ENCODE results near the gene CDRT4.

The CDRT4 gene

DNA sequence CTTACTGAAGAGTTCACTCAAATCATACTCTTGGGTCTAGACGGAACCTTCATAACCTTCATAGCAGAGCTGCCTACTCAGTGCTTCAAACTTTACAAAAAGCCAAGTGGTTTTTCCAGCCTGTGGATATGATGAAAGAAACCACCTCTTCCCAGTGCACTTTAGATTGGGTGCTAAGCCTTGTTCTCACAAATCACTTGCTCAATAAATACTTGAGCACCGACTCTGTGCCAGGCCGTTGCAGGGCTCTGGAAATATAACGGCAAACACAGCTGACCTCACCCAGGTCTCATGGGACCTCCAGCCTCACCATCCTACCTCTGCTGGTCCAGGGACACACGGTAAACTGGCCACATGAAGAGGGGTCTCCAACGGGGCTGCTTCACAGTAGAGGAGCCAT, 35.7 kb downstream of the CDRT4 start:
- DNase-seq (ENCODE audit: low read depth in 2 of 2): no peak

DNA sequence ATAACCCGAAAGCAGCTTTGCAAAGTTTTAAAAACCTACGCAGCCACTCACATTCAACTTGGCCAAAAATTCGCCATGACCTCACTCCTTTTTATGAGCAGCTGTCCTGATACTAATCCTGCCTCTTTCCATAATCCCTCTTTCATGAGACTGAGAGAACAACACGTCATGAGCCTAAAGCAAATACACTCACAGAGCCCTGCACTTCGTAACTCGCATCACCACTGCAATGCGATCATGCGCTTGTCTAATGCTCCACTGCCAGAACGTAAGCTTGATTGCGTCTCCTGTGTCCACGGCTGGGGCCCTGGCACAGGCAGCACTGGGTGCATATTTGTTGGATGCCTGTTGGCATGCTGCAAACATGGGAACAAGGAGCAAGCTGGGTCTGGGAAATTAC, 36.2 kb downstream of the CDRT4 start:
- DNase-seq (ENCODE audit: low read depth in 2 of 2): no peak

DNA sequence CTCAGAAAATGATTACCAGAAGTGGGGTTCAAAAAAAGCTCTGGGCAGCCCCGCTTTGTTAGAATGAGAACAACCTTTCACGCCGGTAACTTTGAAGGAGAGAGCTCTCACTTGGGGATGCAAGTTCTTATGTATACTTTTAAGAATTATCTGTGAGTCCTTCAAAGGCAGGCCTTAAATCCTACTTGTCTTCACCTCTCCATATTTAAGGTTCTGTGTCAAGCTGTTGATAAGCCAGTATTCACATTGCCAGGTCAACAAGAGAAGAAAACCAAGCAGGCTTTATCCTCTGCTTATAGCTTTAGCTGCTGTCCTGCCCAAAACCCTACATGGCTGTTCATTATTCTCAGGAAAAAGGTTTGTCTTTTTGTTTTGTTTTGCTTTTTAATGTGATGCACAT, 42.9 kb downstream of the CDRT4 start:
- DNase-seq (ENCODE audit: low read depth in 2 of 2): no peak

DNA sequence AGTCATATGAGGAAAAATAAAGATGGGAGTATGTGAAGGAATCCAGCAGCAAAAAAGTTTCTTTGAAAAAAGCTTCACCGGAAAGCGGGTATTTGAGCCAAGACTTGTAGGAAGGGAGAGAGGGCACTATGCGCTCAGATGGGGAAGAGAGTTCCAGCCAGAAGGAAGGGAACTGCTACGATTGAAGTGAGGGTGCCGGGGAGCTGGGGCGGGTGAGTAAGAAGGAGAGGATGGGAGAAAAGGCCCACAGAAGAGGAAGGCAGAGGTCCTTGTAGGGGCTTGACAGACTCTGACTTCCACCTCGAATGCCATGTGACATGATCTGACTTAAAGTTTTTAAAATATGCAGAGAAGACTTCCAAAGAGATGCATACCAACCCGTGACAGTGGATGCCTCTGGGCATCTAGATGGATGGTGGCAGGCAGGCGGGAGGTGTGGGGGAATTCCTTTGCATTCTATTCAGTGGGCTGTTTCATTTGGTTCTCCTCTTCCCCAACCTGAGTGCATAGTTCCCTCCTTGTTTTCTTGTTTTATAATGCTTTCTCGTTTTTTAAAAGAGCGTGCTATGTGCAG, 44.9 kb downstream of the CDRT4 start:
- no peak for DNase-seq (ENCODE audit: low read depth in 2 of 2)

DNA sequence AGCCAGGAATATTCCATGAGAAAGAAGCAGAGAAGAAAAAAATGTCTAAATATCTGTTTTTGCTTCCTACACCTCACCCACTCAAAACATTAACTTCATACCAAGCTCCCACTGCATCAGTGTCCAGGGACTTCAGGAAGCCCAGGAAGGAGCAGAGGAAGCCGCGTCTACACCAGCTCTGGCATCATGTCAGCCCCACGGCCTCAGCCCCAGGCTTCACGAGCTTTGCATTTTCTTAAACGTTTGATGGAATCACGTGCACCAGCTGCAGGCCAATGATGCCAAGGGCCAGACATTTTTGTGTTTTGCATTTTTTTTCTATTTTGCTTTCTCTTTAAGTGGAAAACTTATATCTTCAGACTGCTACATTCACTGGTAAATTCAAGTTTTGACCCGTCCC, 48.6 kb downstream of the CDRT4 start:
- no peak for DNase-seq (ENCODE audit: low read depth in 2 of 2)

DNA sequence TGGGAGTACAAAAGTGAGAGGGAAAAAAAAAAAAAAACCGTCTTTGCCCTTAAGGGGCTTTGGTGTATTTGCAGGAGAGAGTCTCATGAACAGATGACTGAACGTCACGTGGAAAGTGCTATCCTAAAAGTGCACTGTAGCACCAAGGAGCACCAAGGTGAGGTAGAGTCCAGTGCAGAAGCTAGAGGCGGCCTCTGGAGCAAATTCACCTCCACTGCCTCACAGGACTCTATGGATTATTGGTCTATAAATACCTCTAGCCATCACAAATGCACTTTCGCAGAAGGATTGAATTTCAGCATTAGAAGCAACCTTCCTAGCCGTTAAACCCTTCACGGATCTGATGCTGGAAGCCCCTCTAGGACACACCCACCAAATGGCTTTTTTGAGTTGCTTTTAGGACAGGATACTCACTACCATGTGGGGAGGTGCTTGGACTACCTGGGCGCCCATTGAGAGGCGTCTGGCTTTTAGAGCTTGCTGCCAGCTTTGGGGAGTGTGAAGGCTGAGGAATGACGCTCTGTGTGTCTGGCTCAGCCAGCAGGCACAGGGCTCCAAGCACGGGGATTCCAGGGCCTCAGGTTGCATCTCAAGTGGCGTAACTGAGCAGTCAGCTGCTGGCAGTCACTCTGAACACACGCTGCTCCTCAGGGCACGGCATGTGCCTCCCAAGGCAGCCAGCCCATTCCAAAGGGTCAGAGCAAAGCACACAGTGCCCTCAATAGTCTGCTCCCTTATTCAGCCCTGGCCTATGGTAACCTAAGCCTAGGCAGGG, 52.7 kb downstream of the CDRT4 start:
- DNase-seq (ENCODE audit: low read depth in 2 of 2): no peak

DNA sequence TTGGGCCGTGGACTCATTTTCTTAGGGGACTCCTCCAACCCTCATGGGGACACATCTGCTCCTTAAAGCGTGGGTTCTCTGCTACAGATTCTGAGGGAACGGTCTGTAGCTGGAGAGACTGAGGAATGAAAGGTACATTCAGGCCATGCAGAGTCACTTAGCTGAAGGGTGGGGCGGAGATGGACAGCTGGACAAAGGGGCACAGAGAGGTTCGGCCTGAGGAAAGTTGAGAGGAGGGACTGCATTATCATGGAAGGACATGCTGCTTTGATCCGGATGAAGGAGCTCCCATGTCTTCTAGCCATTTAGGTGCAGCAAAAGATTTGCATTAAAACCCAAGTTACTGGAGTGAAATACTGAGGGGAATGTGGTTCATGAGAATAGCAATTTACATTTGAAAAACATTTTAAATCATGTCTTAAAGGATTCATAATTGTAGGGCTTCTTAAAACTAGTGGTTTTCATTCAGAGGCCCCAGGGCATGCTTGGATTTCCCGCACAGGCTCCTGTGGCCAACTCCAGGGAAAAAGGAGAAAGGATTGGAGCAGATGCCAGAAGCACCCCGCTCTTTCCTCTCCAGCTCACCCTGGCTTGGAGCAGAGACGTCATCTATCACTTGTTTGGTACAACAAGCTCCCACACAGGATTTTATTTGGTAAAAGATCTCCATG, 54.2 kb downstream of the CDRT4 start:
- no peak for DNase-seq (ENCODE audit: low read depth in 2 of 2)

DNA sequence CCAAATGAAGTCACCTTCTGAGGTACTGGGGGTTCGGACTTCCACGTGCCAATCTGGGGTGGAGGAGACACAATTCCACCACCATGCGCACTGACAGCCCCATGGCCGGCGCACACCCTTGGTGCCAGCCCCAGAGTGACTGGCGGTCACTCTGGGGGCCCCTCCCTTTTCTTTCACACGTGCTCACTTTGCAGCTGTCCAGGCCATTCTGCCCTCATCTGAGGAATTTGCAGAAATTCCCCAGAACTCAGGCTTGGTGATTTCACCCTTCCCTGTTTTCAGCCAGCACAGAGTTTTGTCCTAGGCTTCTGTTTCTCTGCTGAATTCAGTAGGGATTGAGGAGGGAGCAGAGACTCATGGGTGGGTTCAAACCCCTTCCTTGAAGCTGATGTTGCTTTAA, 54.8 kb downstream of the CDRT4 start:
- DNase-seq (ENCODE audit: low read depth in 2 of 2): no peak

DNA sequence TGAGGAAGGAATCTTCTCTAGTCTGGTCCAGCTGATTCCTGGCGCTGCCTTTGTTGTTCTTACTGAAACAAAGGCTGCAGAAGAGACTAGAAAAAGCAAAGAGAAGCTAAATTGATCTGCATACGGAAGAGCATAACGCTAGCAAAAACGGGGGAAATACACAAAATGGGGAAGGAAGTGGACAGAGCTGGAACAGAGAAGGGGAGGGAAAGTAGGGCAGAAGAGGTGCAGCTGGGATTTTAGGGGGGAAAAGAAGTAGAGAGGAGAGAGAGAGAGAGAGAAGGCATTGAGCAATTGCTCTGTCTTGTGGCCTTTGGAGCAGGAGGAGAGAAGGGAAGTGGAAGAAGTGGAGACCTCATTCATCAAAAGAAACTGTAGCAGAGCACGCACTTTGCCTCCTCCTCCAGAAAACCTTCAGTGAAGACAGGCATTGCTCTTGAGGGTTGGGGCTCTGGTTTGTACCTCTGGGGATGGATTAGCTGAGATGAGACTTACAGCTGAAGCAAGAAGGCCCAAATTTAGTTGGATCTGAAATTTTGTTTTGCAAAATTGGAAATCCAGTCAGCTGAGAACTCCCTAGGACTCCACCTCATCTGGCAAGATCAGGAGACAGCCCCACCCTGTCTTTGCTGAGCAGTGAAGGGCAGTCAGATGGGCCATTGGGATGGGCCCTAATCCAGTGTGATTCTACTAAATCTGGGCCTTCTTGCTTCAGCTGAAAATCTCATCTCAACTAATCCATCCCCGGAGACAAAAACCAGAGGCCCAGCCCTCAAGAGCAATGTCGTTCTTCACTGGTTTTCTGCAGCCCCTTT, 55.8 kb downstream of the CDRT4 start:
- DNase-seq (ENCODE audit: low read depth in 2 of 2): no peak

DNA sequence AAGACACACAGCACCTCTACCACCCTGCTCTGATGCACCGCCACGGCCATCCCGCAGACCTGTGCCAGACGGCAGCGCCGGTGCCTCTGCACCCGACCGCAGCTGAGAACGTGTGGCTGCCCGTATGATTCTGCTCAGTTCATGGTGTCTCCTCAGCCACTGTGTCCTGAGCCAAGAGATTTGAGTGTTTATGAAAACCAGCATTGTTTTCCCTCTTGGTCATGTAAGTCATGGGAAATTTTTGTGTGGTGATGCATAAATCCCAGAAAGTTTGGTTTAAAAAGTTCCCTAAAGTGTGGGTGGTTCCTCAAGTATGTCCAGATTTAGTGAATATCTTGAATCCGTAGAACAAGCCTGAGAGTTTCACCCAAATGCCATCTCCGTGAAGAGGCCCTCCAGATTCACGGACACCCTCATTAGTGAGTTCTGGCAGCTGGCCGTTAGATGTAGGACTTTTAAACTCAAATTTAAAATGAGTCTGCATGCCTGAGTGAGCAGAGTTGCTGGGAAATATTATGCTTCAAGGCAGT, 57.6 kb downstream of the CDRT4 start:
- DNase-seq (ENCODE audit: low read depth in 2 of 2): no peak

DNA sequence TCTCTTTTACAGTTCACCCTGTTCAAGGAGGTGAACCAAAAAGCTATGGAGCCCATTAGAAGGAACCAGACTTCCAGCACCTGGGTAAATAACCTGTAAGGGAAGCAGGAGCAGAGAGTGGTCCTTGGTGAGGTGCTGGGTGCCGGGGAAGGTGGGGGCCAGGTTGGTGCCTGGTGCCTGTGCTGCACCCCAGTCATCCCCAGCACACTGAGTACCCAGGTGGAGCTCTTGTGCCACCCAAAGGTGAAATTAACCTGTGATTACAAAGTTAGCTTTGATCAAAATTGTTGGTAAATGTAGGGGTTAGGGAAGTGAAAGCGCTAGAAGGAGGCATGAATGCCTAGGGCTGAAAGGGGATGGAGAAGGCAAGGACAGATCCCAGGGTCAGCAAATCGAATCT, 58.6 kb downstream of the CDRT4 start:
- DNase-seq (ENCODE audit: low read depth in 2 of 2): no peak

DNA sequence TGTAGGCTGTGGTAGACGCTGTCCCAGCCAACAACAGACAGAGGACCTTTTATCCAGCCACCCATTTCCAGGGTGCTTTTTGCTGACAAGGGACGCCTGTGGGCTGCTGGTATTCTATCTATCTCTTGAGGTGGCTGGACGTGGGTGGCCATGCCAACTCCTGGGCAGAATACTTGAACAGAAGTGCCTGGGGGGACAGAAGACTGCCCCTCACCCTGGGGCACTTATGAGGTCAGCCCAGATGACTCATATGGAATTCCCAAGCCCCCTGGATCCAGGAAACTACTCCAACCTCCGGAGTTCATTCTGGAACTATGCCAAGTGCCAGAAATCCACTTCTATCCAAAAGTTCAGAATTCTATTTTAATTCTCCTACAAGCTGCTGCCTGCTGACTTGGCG, 61.3 kb downstream of the CDRT4 start:
- DNase-seq (ENCODE audit: low read depth in 2 of 2): no peak

DNA sequence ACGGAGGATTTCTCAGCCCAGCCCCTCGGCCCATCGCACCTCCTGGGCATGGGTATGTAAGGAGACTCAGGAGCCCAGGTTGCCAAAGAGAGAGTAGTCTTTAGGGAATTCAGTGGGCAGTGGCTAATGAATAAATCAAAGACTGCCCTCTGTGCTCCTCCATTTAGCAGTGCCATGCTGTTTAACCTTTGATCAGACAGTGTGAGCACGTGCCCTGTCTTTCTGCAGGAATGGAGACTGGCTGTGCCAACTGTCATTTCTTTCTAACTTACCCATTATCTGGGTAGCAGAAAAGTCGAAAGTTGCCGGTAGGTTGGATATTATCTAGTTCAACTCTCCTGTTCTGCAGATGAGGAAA, 62.4 kb downstream of the CDRT4 start:
- DNase-seq (ENCODE audit: low read depth in 2 of 2): no peak

DNA sequence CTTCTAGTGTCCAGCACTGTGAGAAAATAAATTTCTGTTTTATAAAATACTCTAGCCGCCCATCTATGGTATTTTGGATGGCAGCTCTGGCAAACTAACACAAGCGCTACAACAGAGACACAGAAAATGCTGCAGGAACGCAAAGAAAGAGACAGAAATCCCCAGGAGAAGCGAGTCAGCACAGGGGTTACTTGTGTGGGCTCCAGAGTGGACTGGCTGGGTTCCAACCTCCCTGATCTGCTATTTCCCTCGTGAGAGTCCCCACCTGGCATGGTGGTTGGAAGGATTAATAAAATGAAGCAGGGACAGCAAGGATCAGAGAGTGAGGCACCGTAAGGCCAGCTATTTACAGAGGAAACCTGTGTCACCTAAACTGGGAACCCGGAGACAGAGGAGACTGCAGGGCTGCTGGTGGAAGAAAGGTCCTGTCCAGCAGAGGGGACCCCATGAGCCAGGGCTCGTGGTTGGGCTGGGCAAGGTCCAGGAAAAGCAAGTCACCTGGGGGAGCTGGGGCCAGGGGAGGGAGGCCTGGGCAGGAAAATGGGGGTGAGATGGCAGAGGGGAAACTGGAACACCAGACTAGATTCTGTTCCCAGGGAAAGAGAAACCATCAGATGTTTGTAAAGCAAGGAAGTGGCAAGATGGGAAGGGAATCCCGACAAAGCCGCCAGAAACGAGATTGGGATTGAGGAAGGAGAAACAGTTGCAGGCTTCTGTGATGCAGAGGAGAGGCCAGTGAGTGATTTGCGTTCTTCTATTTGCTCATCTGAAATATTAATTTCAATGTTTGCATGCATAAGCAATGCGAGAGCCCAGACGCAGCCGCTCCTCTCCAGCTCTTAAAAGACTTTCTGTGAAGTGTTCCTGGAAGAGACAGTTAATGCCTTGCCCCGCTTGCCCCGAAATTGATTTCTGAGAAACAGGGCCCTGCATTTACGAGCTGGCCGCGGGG, 63.0 kb downstream of the CDRT4 start:
- no peak for DNase-seq (ENCODE audit: low read depth in 2 of 2)

DNA sequence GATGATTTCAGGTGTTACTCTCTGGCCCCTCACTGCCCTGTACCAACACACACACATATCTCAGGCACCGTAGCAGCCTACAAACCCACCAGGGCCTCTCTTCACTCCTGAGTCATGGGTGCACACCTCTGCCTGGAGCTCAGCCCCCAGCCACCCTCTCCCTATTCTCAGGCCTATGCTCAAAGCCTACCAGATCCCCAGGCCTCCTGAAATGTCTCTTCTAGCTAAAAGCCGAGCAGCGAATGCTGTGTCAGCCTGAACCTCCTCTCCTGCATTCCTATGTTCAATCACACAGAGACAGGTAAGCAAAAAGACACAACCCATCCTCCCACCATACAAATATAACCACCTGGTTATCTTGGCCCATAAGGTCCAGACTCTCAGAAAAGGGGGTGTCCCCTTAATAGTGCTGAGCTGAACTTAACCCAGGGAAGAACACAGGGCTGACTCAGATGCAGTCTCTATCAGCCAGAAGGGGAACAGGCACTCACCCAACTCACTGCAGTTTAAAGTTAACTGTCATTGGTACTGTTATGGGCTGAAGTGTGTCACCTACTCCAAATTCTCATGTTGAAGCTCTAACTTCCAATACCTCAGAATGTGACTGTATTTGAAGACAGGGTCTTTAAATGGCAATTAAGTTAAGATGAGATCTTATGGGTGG, 64.0 kb downstream of the CDRT4 start:
- DNase-seq (ENCODE audit: low read depth in 2 of 2): no peak

DNA sequence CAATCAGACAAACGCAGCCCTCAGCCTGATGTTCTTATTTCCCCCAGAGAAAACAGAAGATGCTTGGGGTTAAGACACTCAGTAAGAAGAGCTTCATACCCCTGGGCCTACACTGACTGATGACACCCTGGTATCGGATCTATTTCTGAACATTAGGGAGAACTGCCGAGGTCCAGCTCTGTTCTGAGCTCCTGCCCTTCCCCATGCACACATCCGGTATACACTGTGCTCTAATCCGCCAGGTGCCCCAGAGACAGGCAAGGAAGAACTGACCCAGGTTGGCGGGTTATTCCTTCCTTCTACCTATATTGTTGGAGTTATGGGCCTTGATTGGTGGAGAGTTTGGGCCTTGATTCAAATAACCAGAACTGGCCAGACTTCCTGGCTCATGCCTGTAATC, 68.0 kb downstream of the CDRT4 start:
- DNase-seq (ENCODE audit: low read depth in 2 of 2): no peak

DNA sequence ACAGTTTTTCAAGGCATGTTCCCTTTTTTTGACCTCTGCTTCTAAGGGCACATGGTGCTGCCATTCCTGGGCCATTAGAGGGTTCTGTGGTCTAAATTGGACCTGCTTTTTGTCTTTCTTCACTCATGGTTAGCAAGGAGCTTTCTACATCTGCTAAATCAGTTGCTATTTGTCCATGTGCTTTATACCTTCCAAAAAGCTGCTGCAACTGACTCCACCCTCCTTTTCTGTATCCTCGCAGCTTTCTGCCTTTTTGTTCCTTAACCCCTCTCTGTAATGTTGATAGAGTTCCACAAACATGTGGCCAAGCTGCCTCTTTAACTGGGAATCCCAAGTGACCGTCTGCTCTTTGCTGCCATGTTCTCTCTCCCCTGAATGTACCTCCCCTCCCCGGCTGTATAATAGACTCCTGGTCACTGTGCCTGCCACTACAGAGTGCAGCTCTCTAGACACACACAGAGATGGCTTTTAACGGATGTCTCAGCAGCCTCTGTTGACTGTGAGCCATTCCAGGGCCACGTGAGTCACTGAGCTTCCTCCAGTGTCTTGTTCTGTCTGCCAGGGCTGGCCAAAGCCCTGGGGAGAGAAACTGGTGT, 68.6 kb downstream of the CDRT4 start:
- no peak for DNase-seq (ENCODE audit: low read depth in 2 of 2)

DNA sequence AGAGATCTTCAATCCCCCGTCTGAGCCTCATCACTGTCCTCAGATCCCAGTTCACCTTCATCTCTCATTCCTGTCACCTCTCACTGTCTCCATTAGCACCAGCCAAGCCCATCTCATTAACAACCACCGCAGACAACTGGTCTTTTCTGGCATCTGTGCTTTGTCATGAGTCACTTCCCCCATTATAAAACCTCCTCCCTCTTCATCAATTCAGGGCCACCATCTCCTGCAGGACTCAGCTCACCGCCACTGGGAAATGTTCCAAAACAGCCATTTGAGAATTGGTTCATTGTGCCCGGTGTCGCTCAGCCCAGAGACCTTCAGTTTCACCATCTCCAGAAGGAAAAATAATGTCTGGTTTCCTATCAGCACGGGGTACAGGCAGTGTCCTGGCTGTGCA, 69.1 kb downstream of the CDRT4 start:
- DNase-seq (ENCODE audit: low read depth in 2 of 2): no peak

DNA sequence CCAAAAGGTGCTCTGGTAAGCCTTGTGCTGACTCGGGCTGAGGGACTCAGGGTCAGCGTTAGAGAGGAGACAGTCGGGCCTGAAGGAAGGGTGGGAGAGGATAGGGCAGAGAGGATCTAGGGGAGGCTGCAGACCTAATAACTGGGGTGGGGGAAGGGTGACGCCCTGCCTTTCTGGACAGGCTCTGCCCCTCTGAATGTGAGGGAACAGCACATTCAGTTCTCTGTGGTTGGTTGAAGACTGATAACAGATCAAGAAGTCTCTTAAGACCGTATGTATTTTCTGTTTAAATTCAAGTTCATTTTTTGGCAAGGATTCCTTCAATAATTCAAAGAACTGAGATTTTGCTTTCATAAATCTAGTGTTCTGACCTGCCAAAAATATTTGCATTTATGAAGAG, 69.8 kb downstream of the CDRT4 start:
- no peak for DNase-seq (ENCODE audit: low read depth in 2 of 2)

DNA sequence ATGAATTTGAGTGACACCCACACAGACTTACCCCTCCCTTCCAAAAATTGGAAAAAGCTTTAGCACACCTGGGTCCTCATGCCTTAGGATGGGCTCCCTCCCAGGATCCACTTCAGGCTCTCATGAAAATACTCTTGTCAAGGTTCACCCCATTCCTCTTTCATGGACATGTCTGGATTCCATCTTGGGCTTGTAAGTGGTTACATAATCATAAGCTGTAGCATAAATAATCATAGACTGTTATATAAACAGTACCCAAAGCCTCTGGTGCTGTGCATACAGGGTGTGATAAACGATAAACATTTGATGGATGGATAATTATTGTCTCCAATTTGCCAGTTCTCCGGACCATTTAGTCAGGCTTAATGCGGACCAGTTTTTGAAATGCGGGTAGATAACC, 72.3 kb downstream of the CDRT4 start:
- DNase-seq (ENCODE audit: low read depth in 2 of 2): no peak

Measured in stimulated activated CD8-positive, alpha-beta memory T cell treated with anti-CD3 and anti-CD28 coated beads, Interleukin-7, amount 100 ng/mL, for 4 hours (primary cell).